NB4 (cell line): Measurements from ENCODE around the gene PRSS21.

Source experiments
- CTCF ChIP-seq: IDR thresholded peaks from one replicate; pipeline ENCODE4 v1.5.1; 2012; ENCODE audit warnings: low read depth, low read length
- MYC ChIP-seq: IDR thresholded peaks from 2 replicates; pipeline ENCODE4 v1.6.1; 2011; ENCODE audit warnings: low read depth, low read length
- POLR2A ChIP-seq: IDR thresholded peaks from 2 replicates; pipeline ENCODE4 v1.6.1; 2011; ENCODE audit warnings: mild to moderate bottlenecking; ENCODE audit not compliant: insufficient read length; ENCODE audit errors: extremely low read depth
- TF ChIP-seq, protein P1 (sequence below): IDR thresholded peaks from 2 replicates; pipeline ENCODE4 v1.6.1; 2011; ENCODE audit warnings: low read depth, low read length

DNA sequence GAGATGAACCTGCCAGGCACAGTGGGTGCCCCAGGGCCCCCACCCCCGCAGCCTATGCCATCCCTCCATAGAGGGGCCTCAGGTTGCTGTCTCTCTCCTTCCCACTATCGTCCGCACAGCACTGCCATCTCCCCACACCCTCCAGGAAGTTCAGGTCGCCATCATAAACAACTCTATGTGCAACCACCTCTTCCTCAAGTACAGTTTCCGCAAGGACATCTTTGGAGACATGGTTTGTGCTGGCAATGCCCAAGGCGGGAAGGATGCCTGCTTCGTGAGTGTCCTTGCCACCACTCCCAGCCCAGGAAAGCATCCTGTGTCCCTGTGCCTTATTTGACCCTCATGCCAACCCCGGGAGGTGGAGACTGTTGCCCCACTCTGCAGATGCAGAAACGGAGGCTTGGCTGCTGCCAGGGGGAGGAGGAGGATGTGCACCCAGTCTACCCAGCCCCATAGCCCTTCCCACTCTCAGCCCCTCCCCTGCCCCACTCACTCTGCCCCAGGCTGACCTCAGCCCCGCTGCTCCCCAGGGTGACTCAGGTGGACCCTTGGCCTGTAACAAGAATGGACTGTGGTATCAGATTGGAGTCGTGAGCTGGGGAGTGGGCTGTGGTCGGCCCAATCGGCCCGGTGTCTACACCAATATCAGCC, 3.9 kb downstream of the PRSS21 start:
- TF ChIP-seq CTCF (no peak), POLR2A (no peak), MYC (no peak)
- TF ChIP-seq, protein P1, sequence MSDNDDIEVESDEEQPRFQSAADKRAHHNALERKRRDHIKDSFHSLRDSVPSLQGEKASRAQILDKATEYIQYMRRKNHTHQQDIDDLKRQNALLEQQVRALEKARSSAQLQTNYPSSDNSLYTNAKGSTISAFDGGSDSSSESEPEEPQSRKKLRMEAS, result no peak
